ENCODE measurements around the gene CTRB1.

The CTRB1 gene

GRCh38 chr16:75248142-75248535, 29.4 kb downstream of the CTRB1 start:
- no peak overlapping the region for H3K27ac ChIP-seq
- DNase-seq = no peak
- no peaks in the 10 kb centered on the region for H3K27me3 ChIP-seq (ENCODE audit: insufficient read depth, low read depth, severe bottlenecking)
- no peak overlapping the region for H3K4me3 ChIP-seq (ENCODE audit: low read depth, low read length)
- no peak for TF ChIP-seq CTCF (IDR thresholded peaks at IDR 0.05; ENCODE audit: low read depth, low read length)
- H3K36me3 ChIP-seq = no peaks in the 10 kb centered on the region
- no peaks in the 10 kb centered on the region for H3K9me3 ChIP-seq (ENCODE audit: severe bottlenecking)

GRCh38 chr16:75248536-75249380, 30.0 kb downstream of the CTRB1 start:
- H3K27ac ChIP-seq = no peak overlapping the region
- H3K9me3 ChIP-seq (ENCODE audit: severe bottlenecking) = no peaks in the 10 kb centered on the region
- H3K27me3 ChIP-seq (ENCODE audit: insufficient read depth, low read depth, severe bottlenecking) = no peaks in the 10 kb centered on the region
- H3K36me3 ChIP-seq = no peaks in the 10 kb centered on the region
- no peak for TF ChIP-seq CTCF (IDR thresholded peaks at IDR 0.05; ENCODE audit: low read depth, low read length)
- H3K4me3 ChIP-seq (ENCODE audit: low read depth, low read length) = no peak overlapping the region
- no peak for DNase-seq

GRCh38 chr16:75249441-75249840, 30.7 kb downstream of the CTRB1 start:
- no peaks in the 10 kb centered on the region for H3K27me3 ChIP-seq (ENCODE audit: insufficient read depth, low read depth, severe bottlenecking)
- TF ChIP-seq CTCF (IDR thresholded peaks at IDR 0.05; ENCODE audit: low read depth, low read length) = no peak

GRCh38 chr16:75250089-75250808, 31.5 kb downstream of the CTRB1 start:
- H3K4me3 ChIP-seq (ENCODE audit: low read depth, low read length) = peak overlapping the region; percentile 72
- no peaks in the 10 kb centered on the region for H3K27me3 ChIP-seq (ENCODE audit: insufficient read depth, low read depth, severe bottlenecking)
- no peaks in the 10 kb centered on the region for H3K9me3 ChIP-seq (ENCODE audit: severe bottlenecking)
- no peak for TF ChIP-seq CTCF (IDR thresholded peaks at IDR 0.05; ENCODE audit: low read depth, low read length)
- H3K27ac ChIP-seq = peak overlapping the region; percentile 87
- no peaks in the 10 kb centered on the region for H3K36me3 ChIP-seq
- DNase-seq = no peak

More at GRCh38 chr16:75249441-75249840, 30.7 kb downstream of the CTRB1 start:
- Histone ChIP-seq H3K36me3 (no peaks in the 10 kb centered on the region), H3K27ac (no peak overlapping the region), H3K4me3 (ENCODE audit: low read depth, low read length) (no peak overlapping the region), H3K9me3 (ENCODE audit: severe bottlenecking) (no peaks in the 10 kb centered on the region)
- DNase-seq = no peak

GRCh38 chr16:75250809-75251279, 32.1 kb downstream of the CTRB1 start:
- H3K36me3 ChIP-seq = no peaks in the 10 kb centered on the region
- peak overlapping the region; percentile 87 for H3K27ac ChIP-seq
- no peak for DNase-seq
- TF ChIP-seq CTCF (IDR thresholded peaks at IDR 0.05; ENCODE audit: low read depth, low read length) = no peak
- H3K27me3 ChIP-seq (ENCODE audit: insufficient read depth, low read depth, severe bottlenecking) = no peaks in the 10 kb centered on the region
- no peaks in the 10 kb centered on the region for H3K9me3 ChIP-seq (ENCODE audit: severe bottlenecking)
- peak overlapping the region; percentile 72 for H3K4me3 ChIP-seq (ENCODE audit: low read depth, low read length)
